ENCODE data around the gene ZNF276.

Gene ZNF276

GRCh38 chr16:89710709-89711564, 10.4 kb upstream of the ZNF276 start:
- Histone ChIP-seq H3K27me3 (ENCODE audit: insufficient read depth, low read depth, severe bottlenecking) (no peaks in the 10 kb centered on the region), H3K4me3 (ENCODE audit: low read depth, low read length) (no peak overlapping the region), H3K27ac (no peak overlapping the region), H3K9me3 (ENCODE audit: severe bottlenecking) (no peaks in the 10 kb centered on the region), H3K36me3 (no peaks in the 10 kb centered on the region)
- no peak for DNase-seq
- no peak for TF ChIP-seq CTCF (IDR thresholded peaks at IDR 0.05; ENCODE audit: low read depth, low read length)

GRCh38 chr16:89711601-89712273, 9.6 kb upstream of the ZNF276 start:
- Histone ChIP-seq H3K9me3 (ENCODE audit: severe bottlenecking) (no peaks in the 10 kb centered on the region), H3K4me3 (ENCODE audit: low read depth, low read length) (no peak overlapping the region), H3K36me3 (no peaks in the 10 kb centered on the region), H3K27ac (no peak overlapping the region), H3K27me3 (ENCODE audit: insufficient read depth, low read depth, severe bottlenecking) (no peaks in the 10 kb centered on the region)
- DNase-seq = no peak
- TF ChIP-seq CTCF (IDR thresholded peaks at IDR 0.05; ENCODE audit: low read depth, low read length) = no peak

GRCh38 chr16:89712274-89712781, 9.0 kb upstream of the ZNF276 start:
- no peaks in the 10 kb centered on the region for H3K27me3 ChIP-seq (ENCODE audit: insufficient read depth, low read depth, severe bottlenecking)
- H3K4me3 ChIP-seq (ENCODE audit: low read depth, low read length) = no peak overlapping the region
- no peak for DNase-seq
- no peaks in the 10 kb centered on the region for H3K36me3 ChIP-seq
- no peaks in the 10 kb centered on the region for H3K9me3 ChIP-seq (ENCODE audit: severe bottlenecking)
- no peak overlapping the region for H3K27ac ChIP-seq
- no peak for TF ChIP-seq CTCF (IDR thresholded peaks at IDR 0.05; ENCODE audit: low read depth, low read length)

- TF ChIP-seq CTCF (IDR thresholded peaks at IDR 0.05; ENCODE audit: low read depth, low read length) = no peak
- H3K36me3 ChIP-seq = no peaks in the 10 kb centered on the region
- no peaks in the 10 kb centered on the region for H3K9me3 ChIP-seq (ENCODE audit: severe bottlenecking)
- H3K4me3 ChIP-seq (ENCODE audit: low read depth, low read length) = no peak overlapping the region
- H3K27ac ChIP-seq = no peak overlapping the region
- no peaks in the 10 kb centered on the region for H3K27me3 ChIP-seq (ENCODE audit: insufficient read depth, low read depth, severe bottlenecking)
- no peak for DNase-seq
Observed at GRCh38 chr16:89716493-89716892, 4.8 kb upstream of the ZNF276 start.

GRCh38 chr16:89716916-89717687, 4.2 kb upstream of the ZNF276 start:
- no peaks in the 10 kb centered on the region for H3K36me3 ChIP-seq
- H3K27ac ChIP-seq = no peak overlapping the region
- H3K4me3 ChIP-seq (ENCODE audit: low read depth, low read length) = no peak overlapping the region

More at GRCh38 chr16:89716916-89717687, 4.2 kb upstream of the ZNF276 start:
- H3K27me3 ChIP-seq (ENCODE audit: insufficient read depth, low read depth, severe bottlenecking) = no peaks in the 10 kb centered on the region
- no peak for TF ChIP-seq CTCF (IDR thresholded peaks at IDR 0.05; ENCODE audit: low read depth, low read length)
- H3K9me3 ChIP-seq (ENCODE audit: severe bottlenecking) = no peaks in the 10 kb centered on the region
- DNase-seq = no peak
